Head of caudate nucleus (tissue), 42 donors: Measurements from ENCODE around the gene UNC45A.
"Not testable (repeated sequence)": the region's sequence is repeated elsewhere in the genome, so short reads cannot be mapped to it uniquely, and the experiment has no call there.

ENCODE experiments used
- DNase-seq, 42 donors: peaks; one replicate each; pipeline versions ENCODE4 v3.0.0 to v3.0.0-alpha.2; 2020 to 2021; ENCODE audit warnings: mixed read lengths in 7 of 42
- intact Hi-C: fragments of 100-400 bp; cut with DNase I; formaldehyde crosslinking; loops from one replicate; pipeline ENCODE4 v1.15.0; 2022

The UNC45A gene

GRCh38 chr15:90902840-90903732, 32.0 kb upstream of the UNC45A start, which contains the start of gene MAN2A2:
Gene MAN2A2, plus strand, starts transcription at chr15:90903302. Its CDS starts 906 bp downstream, at chr15:90904208.
- DNase-seq = peak; percentile 44 to 88 (median 73)
- intact Hi-C loops = loop anchor here (2.0 kb wide), 1 partner anchor 30 kb away; the partner anchor contains the start of gene HDDC3

GRCh38 chr15:90903733-90904536, 31.1 kb upstream of the UNC45A start:
- intact Hi-C loops = loop anchor here (2.0 kb wide), 1 partner anchor 29 kb away; the partner anchor contains the start of gene HDDC3
- DNase-seq = peak in 6 of 42 donors; percentile 21 to 65 (median 45)

- DNase-seq = no peak
- intact Hi-C loops = no loop called here
These were observed 30.3 kb upstream of the UNC45A start for GRCh38 chr15:90904746-90905145.

- no peak for DNase-seq
- intact Hi-C loops = no loop called here
These were observed 29.5 kb upstream of the UNC45A start for GRCh38 chr15:90905306-90906180.

GRCh38 chr15:90906181-90906849, 28.8 kb upstream of the UNC45A start:
- DNase-seq = peak in 2 of 42 donors; percentile 30 to 33
- intact Hi-C loops = no loop called here

GRCh38 chr15:90907051-90907660, 27.9 kb upstream of the UNC45A start:
- peak in 2 of 42 donors; percentile 26 to 37 for DNase-seq
- intact Hi-C loops = no loop called here

- DNase-seq = no peak
- intact Hi-C loops = no loop called here
These were observed 27.1 kb upstream of the UNC45A start for GRCh38 chr15:90907838-90908507.

- DNase-seq, intact Hi-C loops: not testable (repeated sequence)
These were observed 25.6 kb upstream of the UNC45A start for GRCh38 chr15:90909449-90909848.

- intact Hi-C loops = no loop called here
- no peak for DNase-seq
These were observed 25.1 kb upstream of the UNC45A start for GRCh38 chr15:90909976-90910375.

GRCh38 chr15:90910441-90911301, 24.4 kb upstream of the UNC45A start:
- no peak for DNase-seq

GRCh38 chr15:90911302-90911623, 23.8 kb upstream of the UNC45A start:
- no peak for DNase-seq
- intact Hi-C loops = no loop called here

More at GRCh38 chr15:90910441-90911301, 24.4 kb upstream of the UNC45A start:
- intact Hi-C loops = no loop called here

- no peak for DNase-seq
- intact Hi-C loops = no loop called here
These were observed 22.9 kb upstream of the UNC45A start for GRCh38 chr15:90911906-90912769.

GRCh38 chr15:90912770-90913075, 22.4 kb upstream of the UNC45A start:
- intact Hi-C loops = no loop called here
- DNase-seq = no peak

GRCh38 chr15:90913398-90913944, 21.6 kb upstream of the UNC45A start:
- no peak for DNase-seq
- intact Hi-C loops = no loop called here

GRCh38 chr15:90914305-90915080, 20.6 kb upstream of the UNC45A start:
- DNase-seq = no peak

More at GRCh38 chr15:90914305-90915080, 20.6 kb upstream of the UNC45A start:
- intact Hi-C loops = no loop called here
